AML-193 (cell line): ENCODE data around the gene SMIM5.

Experiments
- DNase-seq, 2 experiments: peaks; one replicate each; lab custom pipeline; 2025; lab: John Stamatoyannopoulos, UW

Gene SMIM5

DNA sequence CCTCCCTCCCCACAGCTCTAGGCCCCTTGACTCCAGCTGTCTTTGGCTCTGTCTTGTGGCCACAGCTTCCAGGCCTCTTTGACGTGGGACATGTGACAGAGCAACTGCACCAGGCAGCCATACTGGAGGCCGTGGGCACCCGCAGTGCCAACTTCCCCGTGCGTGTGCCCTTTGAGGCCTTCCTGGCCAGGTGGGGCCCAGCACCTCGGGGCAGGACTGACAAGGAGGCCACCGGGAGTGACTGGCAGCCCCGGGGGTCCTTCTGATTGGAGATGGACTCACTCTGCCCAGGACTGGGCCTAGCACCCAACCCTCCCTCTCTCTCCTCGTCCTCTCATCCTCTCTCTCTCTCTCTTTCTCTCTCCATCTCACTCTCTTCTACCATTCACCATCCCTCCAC lies 30.1 kb upstream of the SMIM5 start:
- DNase-seq: no peak

DNA sequence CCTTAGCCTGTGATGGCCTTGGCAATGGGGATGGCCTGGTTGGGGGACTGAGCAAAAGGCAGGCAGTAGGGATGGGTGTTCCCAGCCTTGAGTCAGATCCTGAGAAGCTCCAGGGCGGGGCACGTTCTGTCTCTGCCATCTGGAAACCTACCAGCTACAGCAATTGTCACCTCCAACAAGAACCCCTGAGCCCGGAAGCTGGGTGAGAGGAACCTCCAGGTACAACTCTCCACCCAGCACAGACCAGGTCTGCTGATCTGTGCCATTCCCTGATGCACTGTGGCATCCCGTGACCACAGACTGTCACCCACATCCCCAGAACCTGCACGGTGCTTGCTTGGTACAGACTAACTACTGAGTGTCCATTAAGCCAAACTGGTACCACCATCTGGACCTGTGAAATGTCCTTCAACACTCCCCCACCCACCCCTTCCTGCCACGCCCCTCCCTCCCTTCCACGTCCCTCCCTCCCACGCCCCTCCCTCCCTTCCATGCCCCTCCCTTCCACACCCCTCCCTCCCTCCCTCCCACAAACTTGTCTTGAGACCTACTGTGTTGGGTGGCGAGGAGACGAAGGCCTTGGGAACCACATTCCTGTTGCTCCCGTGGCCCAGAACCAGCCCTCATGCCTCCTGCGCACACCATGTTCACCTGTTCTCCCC lies 29.1 kb upstream of the SMIM5 start:
- no peak for DNase-seq

DNA sequence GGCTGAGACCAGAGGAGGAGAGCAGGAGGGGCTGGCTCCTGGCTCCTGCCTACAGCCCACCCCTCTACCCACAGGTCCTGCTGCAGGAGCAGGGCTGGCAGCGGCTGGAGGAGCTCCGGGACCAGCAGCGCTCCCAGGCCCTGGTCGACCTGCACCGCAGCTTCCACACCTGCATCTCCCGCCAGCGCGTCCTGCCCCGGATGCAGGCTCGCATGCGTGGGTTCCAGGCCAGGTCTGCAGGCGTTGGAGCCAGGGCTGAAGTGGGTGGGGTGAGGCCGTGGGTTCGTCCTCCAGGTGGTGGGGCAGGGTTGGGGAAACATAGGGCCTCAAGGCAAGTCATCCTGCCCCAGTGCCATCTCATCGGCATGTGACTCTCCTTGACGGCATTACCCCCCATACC lies 27.4 kb upstream of the SMIM5 start:
- no peak for DNase-seq

DNA sequence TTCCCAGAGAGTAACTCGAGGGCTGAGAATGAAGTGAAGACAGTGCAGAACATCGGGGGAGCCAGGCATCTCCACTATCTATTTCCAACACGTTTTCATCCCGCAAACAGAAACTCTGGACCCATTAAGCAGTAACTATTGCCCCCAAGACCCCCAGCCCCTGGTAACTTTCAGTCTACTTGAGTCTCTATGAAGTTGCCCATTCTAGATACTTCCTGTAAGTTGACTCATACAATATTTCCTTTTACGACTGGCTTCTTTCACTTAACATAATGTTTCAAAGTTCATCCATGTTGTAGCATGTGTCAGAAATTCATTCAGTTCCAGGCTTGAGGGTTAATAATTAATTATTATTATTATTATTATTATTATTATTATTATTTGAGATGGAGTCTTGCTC lies 26.1 kb upstream of the SMIM5 start:
- DNase-seq: no peak

DNA sequence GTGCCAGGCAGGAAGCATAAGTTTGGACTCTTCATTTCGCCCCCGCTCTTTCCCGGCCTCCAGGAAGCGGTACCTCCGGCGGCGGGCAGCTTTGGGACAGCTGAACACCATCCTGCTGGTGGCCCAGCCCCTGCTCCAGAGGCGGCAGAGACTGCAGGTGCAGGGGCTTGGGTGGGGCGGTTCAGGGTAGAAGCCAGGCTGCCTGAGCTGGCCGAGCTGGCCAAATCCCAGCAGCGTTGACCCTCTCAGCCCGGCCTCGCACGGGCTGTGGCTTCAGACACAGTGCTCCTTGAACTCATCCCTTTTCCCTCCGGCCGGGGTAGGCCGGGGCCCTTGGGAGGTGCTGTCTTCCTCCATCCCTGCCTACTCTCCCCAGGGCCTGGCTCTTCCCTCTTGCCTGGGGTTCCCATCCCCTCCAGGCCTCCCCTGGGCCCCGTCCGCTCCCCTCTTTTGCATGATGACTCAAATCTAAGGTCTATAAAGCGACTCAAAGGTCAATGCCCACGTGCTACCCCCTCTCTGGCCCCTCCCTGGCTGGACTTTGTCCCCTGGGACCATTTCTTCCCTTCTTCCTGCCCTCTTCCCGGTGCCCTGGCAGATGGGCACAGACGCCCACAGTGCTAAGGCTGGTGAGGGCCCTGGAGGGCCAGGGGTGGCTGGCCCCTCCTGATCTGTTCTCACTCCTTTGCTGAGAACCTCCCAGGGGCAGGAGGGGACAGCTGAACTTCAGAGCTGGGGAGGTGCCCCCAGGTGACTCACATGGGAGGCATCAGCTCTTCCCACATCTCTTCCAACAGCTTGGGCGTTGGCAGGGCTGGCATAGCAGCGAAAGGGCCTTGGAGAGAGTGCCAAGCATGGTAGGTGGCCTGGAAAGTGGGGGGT lies 22.9 kb upstream of the SMIM5 start:
- DNase-seq: no peak

DNA sequence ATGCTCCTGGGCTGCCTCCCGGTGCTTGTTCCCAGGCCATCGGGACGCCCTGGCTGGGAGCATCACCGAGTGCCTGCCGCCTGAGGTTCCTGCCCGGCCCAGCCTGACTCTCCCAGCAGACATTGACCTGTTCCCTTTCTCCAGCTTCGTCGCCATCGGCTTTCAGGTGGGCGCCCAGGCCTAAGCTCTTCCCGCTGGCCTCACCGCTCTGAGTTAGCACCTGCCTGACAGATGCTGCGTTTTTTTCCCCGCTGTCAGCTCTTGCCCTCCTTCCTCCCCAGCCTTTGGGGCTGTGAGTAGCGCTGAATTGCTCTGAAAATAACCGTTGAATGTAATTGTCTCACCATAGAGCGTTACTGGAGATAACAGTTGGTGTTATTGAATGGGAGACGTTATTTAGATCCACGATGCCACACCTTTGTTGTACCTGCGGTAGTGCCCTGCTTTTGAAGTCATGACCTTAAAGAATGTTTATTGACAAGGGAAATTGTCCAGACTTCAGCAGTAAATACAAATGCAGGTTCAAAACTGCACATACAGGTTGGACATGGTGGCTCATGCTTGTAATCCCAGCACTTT lies 21.3 kb upstream of the SMIM5 start:
- no peak for DNase-seq

DNA sequence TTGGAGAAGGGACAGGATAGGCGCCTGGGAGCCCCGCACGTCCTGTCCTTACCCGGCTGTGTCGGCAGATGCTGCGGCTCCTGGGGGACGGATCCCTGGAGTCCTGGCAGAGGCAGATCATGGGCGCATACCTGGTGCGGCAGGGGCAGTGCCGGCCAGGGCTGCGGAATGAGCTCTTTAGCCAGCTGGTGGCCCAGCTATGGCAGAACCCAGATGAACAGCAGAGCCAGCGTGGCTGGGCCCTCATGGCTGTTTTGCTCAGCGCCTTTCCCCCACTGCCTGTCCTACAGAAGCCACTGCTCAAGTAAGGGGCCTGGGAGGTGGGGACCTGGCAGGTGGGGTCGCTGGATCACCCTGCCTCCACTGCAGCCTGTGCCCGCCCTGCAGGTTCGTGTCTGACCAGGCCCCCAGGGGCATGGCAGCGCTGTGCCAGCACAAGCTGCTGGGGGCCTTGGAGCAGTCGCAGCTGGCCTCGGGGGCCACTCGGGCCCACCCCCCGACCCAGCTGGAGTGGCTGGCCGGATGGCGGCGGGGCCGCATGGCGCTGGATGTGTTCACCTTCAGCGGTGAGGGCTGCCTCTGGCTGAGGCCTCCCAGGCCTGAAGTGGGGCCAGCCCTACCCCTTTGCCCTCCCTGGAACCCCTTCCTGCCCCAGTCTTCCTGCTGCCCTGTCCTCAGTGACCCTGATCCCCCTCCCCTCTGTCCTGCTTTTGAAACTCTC lies 20.2 kb upstream of the SMIM5 start:
- DNase-seq: no peak

DNA sequence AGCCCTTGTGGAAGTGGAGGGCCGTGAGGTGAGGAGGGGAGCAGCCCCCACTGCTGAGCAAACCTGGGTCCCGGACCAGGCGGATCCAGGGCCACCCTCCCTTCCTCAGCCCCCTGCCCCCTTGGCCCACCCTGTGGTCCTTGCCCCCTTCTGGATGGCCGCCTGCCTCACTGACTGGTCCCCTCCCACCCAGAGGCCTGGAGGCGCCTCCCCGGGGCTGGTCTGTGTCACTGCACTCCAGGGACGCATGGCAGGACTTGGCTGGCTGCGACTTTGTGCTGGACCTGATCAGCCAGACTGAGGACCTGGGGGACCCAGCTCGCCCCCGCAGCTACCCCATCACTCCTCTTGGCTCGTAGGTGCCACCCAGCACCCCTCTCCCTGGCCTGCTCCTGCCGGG lies 19.2 kb upstream of the SMIM5 start:
- DNase-seq: no peak

DNA sequence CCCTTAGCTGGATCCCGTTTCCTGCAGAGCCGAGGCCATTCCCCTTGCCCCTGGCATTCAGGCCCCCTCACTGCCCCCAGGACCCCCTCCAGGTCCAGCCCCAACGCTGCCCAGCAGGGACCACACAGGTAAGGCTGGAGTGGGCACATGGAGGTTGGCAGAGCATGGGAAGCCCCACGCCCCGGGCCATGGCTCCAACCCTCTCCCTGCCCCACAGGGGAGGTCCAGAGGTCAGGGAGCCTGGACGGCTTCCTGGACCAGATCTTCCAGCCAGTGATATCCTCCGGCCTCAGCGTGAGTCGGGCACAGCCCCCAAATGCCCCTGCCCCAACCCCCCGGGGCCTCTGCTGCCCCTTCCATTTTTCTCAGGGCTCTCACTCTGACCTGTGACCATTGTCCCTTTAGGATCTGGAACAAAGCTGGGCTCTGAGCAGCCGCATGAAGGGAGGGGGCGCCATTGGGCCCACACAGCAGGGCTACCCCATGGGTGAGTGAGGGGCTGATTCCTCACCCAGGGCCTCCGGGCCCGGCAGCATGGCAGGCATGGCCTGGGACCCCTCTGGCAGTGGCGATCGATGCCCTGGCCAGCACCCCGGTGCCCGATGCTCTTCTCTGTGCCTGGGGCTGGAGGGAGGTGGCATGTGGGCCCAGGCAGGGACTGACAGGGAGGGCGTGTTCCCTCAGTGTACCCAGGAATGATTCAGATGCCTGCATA lies 18.5 kb upstream of the SMIM5 start:
- DNase-seq: no peak

DNA sequence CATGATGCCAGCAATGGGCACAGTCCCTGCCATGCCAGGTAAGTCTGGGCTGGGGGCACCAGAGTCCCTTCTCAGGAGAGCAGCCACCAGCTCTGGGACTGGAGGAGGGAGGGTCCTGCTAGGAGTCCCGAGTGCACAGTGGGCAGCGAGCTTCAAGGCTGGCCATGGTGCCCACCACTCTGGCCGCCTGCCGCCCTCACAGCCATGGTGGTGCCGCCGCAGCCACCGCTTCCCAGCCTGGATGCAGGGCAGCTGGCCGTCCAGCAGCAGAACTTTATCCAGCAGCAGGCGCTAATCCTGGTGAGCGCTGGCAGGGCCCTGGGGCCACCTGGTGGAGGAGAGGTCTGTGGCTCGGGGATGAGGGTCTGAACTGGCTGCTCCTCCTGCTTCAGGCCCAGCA lies 17.9 kb upstream of the SMIM5 start:
- DNase-seq: no peak

DNA sequence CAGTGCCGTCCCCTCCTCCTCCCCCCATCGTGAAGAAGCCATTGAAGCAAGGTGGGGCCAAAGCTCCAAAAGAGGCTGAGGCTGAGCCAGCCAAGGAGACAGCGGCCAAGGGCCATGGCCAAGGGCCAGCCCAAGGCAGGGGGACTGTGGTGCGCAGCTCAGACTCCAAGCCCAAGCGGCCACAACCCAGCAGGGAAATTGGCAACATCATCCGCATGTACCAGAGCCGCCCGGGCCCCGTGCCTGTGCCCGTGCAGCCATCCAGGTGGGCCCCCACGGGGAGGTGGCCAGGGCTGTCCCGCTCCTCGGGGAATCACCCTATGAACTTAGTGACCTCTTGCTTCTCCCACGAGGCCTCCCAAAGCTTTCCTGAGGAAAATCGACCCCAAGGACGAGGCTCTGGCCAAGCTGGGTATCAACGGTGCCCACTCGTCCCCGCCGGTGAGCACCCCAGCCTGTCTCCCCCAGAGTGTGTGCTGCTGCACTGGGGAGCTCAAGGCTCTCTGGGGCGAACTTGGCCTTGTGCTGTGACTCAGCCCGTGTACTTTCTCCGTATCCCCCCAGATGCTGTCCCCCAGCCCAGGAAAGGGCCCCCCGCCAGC lies 16.6 kb upstream of the SMIM5 start:
- no peak for DNase-seq

DNA sequence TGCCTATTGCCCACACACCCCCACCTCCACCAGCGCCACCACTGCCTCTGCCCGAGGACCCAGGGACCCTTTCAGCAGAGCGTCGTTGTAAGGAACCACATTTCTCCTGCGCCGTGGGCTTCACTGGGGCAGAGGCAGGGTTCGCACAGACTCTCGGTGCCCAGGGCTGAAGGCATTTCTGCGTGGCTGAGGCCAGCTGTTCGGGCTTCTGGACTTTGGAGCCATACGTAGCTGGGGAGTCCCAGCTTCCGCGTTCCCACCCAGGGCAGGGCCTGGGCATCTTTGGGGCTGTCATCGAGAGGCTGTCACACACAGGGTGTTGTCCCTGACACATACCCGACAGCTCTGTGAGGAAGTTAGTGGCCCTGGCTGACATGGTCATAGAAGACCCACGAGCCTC lies 16.0 kb upstream of the SMIM5 start:
- no peak for DNase-seq

DNA sequence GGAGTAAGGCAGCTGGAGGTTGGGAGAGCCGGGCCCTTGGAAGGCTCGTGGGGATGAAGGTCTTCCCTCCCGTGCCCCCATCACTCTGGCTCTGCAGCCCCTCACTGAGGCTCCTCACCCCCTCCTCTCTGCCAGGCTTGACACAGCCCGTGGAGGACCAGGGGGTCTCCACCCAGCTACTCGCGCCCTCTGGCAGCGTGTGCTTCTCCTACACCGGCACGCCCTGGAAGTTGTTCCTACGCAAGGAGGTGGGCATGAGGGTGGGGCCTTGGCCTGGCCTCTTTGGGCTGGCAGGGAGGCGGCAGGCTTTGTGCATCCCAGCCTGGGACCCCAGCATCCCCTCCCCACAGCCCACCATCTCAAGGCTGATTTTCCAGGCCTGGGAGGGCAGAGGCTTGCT lies 15.6 kb upstream of the SMIM5 start:
- DNase-seq: no peak

DNA sequence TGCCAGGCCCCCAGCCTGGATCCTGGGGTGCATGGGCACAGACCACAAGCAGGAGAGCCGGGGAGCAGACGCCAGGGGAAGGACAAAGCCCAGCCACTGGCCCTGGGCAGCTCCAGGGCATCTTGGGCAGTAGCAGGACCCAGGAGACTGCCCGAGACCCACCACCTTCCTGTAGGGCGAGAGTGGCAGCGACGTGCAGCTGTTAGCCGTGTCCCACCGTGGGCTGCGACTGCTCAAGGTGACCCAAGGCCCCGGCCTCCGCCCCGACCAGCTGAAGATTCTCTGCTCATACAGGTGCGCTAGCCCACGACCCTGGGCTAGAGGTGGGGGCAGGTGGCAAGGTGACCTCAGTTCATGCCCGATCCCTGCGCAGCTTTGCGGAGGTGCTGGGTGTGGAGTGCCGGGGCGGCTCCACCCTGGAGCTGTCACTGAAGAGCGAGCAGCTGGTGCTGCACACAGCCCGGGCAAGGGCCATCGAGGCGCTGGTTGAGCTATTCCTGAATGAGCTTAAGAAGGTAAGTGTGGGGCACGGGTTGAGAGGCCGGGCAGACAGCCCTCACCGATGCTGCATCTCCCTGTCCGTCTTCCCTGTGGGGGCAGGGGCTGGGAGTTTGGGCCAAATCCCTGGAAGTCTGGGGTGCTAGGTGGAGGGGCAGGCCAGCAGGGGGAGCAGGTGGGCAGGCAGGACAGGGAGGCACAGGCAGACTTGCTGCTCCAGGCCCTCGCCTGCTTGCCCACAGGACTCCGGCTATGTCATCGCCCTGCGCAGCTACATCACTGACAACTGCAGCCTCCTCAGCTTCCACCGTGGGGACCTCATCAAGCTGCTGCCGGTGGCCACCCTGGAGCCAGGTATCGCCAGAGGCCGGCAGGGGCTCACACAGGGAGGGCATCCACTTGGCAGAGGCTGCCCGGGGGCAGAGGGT lies 13.5 kb upstream of the SMIM5 start:
- peak in 1 of 2 experiments; percentile 36 for DNase-seq

DNA sequence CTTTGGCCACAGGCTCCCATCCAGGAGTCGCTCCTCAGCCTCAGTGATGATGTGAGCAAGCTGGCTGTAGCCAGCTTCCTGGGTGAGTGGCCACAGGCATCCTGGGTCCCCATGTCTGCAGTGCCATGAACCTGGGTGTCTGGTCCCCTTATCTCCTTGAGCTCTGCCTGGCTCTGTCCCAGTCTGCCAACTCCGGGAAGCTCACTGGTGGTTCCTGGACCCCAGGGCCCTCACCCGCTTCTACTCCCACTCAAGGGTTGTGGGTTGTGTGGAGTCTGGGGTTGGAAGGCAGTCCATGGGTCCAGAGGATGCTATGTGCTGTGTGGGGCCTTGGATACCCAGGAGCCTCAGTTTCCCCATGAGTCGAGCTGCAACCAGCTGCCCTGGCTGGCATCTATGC lies 11.7 kb upstream of the SMIM5 start:
- DNase-seq: no peak

DNA sequence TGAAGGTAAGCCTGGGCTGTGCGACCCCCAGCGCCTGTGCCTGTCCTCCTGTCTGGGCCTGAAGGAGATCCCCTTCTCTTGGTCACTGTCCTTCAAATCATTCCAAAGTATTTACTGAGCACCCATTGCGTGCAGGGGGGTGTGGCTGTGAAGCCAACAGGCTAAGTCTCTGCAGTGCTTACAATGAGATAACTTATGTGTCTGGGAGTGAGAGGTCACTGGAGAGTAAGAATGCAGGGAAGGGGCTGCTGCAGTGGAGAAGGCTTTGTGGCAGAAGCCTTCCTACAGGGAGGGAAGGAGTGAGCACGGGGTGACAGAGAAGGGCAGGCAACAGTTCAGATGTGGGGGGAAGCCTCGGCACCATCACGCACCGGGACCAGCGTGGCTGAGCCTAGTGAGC lies 11.2 kb upstream of the SMIM5 start:
- no peak for DNase-seq

DNA sequence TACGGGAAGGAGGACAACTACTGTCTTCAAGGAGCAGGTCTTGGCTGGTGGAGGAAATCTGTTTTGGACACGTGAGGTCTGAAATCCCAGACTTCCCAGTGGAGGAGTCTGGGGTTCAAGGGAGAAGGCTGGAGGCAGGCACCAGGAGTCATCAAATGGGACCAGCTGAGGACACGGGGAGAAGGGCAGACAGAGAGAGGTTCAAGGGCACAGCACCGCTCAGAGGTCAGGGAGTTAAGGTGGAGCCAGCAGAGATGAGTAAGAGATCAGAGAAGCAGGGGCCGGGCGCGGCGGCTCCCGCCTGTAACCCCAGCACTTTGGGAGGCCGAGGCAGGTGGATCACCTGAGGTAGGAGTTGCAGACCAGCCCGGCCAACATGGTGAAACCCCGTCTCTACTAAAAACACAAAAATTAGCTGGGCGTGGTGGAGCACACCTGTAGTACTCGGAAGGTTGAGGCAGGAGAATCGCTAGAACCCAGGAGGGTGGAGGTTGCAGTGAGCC lies 10.4 kb upstream of the SMIM5 start:
- DNase-seq: no peak

DNA sequence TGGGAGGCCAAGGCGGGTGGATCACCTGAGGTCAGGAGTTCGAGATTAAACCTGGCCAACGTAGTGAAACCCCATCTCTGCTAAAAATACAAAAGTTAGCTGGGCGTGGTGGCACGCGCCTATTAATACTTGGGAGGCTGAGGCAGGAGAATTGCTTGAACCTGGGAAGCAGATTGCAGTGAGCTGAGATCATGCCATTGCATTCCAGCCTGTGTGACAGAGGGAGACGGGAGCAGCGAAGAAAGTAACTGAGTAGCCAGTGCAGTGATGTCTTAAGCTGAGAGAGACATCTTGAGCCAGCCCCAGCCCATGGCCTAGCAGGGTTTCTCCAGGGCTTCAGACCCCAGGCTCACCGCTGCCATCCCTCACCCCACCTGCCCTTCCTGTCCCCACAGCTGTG lies 9.8 kb upstream of the SMIM5 start:
- no peak for DNase-seq

DNA sequence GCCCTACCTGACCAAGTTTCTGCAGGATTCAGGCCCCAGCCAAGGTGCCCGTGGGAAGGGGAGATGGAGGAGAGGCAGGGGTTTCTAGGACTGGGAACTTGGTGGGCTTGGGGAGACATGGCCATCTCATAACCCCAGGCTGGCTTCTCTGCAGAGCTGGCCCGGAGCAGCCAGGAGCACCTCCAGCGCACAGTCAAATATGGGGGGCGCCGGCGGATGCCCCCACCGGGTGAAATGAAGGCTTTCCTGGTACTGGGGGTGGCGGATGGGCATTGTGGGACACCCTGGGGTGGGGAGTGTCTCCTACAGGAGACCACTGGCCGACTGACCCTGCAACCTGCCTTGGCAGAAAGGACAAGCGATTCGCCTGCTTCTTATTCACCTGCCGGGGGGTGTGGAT lies 9.2 kb upstream of the SMIM5 start:
- no peak for DNase-seq

DNA sequence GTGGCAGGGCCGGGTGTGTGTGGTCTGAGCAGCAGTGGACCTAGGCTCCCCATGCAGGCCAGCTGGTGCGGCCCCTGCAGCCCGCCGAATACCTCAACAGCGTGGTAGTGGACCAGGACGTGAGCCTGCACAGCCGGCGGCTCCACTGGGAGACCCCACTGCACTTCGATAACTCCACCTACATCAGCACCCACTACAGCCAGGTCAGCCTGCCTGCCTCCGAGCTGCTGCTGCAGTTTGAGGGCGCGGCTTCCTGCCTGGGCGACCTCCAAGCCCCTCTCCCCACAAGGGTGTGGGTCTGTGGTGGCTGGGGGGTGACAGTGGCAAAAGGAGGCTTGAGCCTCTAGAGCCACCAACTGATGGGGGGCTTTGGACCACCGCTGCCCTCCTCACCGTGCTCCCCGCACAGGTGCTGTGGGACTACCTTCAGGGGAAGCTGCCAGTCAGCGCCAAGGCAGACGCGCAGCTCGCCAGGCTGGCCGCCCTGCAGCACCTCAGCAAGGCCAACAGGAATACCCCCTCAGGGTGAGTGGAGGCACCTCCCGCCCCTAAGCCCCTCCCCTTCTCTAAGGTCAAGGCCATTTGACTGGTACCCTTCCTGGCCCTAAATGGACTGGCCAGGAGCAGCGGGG lies 8.4 kb upstream of the SMIM5 start:
- DNase-seq: no peak
